ENCODE data around the gene VAV1.

The VAV1 gene

DNA sequence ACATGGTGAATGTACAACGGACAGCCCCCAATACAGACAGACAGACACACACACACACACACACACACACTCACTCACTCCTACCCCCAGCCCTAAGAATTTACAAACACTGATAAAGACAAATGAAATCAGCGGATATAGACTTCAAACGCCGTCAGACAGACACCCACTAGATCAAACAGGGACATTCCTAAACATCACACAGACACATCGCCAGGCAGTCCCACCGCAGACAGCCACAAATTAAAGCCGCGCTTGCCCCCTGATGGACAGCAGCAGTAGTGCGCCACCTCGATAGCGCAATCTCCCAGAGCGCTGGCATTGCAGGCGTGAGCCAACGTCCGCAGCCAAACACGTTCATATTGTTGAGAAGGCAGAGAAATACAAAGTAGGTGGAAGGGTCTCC is 90.2 kb downstream of the VAV1 start (continued):
- TF ChIP-seq ZNF518A (tag by site-specific recombination; conservative IDR thresholded peaks at IDR 0.05; ENCODE audit: low read depth) (0 out of 2 replicates have a peak, but pooled peaks have one; percentile 20), ZNF184 (tag by site-specific recombination; IDR thresholded peaks at IDR 0.05) (no peak), ZFP69B (tag by site-specific recombination; IDR thresholded peaks at IDR 0.05) (0 out of 2 replicates have a peak, but pooled peaks have one; percentile 63), ZNF155 (tag by site-specific recombination; IDR thresholded peaks at IDR 0.05) (no peak), ZNF138 (tag by site-specific recombination; IDR thresholded peaks at IDR 0.05; ENCODE audit: borderline replicate concordance) (no peak), ZNF701 (tag by site-specific recombination; IDR thresholded peaks at IDR 0.05) (no peak), GLI4 (tag by site-specific recombination; IDR thresholded peaks at IDR 0.05) (no peak), ZNF266 (tag by site-specific recombination; IDR thresholded peaks at IDR 0.05; ENCODE audit: low read depth) (no peak), ZBTB20 (tag by site-specific recombination; IDR thresholded peaks at IDR 0.05) (no peak), KLF10 (tag by site-specific recombination; IDR thresholded peaks at IDR 0.05) (no peak), ZNF2 (tag by site-specific recombination; IDR thresholded peaks at IDR 0.05) (peak; percentile 57; the same call in 1 of the 2 replicates), ZNF426 (tag by site-specific recombination; IDR thresholded peaks at IDR 0.05) (no peak), ZNF548 (tag by site-specific recombination; IDR thresholded peaks at IDR 0.05) (no peak), SP2 (tag by site-specific recombination; IDR thresholded peaks at IDR 0.05) (no peak), ZNF140 (tag by site-specific recombination; IDR thresholded peaks at IDR 0.05) (no peak), ZNF654 (tag by site-specific recombination; IDR thresholded peaks at IDR 0.05; ENCODE audit: low read depth) (peak; percentile 96), ZNF513 (tag by site-specific recombination; IDR thresholded peaks at IDR 0.05) (no peak), TSHZ1 (tag by site-specific recombination; IDR thresholded peaks at IDR 0.05; ENCODE audit: borderline replicate concordance) (0 out of 2 replicates have a peak, but pooled peaks have one; percentile 45), ZNF830 (tag by site-specific recombination; IDR thresholded peaks at IDR 0.05; ENCODE audit: low read depth) (no peak), ZNF354C (tag by site-specific recombination; IDR thresholded peaks at IDR 0.05; ENCODE audit: borderline replicate concordance, low read depth) (no peak), ZNF114 (tag by site-specific recombination; IDR thresholded peaks at IDR 0.05) (no peak)
- TF ChIP-seq, protein P1, sequence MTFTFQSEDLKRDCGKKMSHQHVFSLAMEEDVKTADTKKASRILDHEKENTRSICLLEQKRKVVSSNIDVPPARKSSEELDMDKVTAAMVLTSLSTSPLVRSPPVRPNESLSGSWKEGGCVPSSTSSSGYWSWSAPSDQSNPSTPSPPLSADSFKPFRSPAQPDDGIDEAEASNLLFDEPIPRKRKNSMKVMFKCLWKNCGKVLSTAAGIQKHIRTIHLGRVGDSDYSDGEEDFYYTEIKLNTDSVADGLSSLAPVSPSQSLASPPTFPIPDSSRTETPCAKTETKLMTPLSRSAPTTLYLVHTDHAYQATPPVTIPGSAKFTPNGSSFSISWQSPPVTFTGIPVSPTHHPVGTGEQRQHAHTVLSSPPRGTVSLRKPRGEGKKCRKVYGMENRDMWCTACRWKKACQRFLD (tag by site-specific recombination; IDR thresholded peaks at IDR 0.05): no peak
- TF ChIP-seq, protein P2, sequence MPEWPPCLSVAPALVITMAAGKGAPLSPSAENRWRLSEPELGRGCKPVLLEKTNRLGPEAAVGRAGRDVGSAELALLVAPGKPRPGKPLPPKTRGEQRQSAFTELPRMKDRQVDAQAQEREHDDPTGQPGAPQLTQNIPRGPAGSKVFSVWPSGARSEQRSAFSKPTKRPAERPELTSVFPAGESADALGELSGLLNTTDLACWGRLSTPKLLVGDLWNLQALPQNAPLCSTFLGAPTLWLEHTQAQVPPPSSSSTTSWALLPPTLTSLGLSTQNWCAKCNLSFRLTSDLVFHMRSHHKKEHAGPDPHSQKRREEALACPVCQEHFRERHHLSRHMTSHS (tag by site-specific recombination; IDR thresholded peaks at IDR 0.05): no peak
- TF ChIP-seq, protein P3, sequence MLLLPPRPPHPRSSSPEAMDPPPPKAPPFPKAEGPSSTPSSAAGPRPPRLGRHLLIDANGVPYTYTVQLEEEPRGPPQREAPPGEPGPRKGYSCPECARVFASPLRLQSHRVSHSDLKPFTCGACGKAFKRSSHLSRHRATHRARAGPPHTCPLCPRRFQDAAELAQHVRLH (tag by site-specific recombination; IDR thresholded peaks at IDR 0.05): no peak
- TF ChIP-seq, protein P4, sequence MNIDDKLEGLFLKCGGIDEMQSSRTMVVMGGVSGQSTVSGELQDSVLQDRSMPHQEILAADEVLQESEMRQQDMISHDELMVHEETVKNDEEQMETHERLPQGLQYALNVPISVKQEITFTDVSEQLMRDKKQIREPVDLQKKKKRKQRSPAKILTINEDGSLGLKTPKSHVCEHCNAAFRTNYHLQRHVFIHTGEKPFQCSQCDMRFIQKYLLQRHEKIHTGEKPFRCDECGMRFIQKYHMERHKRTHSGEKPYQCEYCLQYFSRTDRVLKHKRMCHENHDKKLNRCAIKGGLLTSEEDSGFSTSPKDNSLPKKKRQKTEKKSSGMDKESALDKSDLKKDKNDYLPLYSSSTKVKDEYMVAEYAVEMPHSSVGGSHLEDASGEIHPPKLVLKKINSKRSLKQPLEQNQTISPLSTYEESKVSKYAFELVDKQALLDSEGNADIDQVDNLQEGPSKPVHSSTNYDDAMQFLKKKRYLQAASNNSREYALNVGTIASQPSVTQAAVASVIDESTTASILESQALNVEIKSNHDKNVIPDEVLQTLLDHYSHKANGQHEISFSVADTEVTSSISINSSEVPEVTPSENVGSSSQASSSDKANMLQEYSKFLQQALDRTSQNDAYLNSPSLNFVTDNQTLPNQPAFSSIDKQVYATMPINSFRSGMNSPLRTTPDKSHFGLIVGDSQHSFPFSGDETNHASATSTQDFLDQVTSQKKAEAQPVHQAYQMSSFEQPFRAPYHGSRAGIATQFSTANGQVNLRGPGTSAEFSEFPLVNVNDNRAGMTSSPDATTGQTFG (tag by site-specific recombination; IDR thresholded peaks at IDR 0.05; ENCODE audit: borderline replicate concordance): no peak

All from HEK293 (cell line).